ENCODE measurements around the gene DBH.

Gene DBH

DNA sequence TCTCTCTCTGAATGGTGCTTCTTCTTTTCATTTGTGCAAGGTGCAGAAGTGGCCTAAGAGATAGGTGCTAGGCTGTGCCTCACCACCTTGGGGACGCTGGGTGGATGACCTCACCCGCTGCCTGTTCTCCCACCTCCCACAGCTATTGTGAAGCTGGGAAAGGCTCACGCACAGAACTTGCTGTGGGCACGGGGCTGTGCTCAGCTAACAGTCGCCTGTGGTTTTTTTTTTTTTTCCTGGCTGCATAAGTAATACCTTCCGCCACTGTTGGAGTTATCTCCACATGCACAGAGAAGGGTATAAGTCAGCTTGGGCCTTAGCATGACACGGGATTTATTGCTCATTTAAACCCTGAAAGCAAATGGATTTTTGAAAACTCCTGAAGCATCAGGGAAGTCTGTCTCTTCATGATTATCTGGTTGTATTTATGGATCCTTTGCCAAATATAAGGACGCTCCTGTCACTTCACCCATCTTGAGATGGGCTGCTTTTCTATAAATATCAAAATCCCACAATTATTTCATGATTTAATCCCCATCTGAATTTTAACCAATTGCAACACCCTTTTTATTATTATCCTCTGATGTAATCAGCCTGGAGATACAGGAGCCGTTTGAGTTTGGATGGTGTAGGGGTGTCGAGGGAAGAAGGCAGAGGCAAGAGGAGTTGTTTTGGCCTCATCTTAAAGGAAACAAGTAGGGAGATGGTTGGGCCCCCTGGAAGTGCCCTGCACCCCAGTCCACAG, 9.0 kb downstream of the DBH start:
- DNase-seq (ENCODE audit: low read depth): no peak
- no peak overlapping the region for H3K4me3 ChIP-seq (ENCODE audit: control insufficient read depth, low read depth, low read length)
- TF ChIP-seq, protein P1, sequence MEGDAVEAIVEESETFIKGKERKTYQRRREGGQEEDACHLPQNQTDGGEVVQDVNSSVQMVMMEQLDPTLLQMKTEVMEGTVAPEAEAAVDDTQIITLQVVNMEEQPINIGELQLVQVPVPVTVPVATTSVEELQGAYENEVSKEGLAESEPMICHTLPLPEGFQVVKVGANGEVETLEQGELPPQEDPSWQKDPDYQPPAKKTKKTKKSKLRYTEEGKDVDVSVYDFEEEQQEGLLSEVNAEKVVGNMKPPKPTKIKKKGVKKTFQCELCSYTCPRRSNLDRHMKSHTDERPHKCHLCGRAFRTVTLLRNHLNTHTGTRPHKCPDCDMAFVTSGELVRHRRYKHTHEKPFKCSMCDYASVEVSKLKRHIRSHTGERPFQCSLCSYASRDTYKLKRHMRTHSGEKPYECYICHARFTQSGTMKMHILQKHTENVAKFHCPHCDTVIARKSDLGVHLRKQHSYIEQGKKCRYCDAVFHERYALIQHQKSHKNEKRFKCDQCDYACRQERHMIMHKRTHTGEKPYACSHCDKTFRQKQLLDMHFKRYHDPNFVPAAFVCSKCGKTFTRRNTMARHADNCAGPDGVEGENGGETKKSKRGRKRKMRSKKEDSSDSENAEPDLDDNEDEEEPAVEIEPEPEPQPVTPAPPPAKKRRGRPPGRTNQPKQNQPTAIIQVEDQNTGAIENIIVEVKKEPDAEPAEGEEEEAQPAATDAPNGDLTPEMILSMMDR (conservative IDR thresholded peaks at IDR 0.05; ENCODE audit: control insufficient read depth, insufficient read depth, low read depth, low read length): no peak

DNA sequence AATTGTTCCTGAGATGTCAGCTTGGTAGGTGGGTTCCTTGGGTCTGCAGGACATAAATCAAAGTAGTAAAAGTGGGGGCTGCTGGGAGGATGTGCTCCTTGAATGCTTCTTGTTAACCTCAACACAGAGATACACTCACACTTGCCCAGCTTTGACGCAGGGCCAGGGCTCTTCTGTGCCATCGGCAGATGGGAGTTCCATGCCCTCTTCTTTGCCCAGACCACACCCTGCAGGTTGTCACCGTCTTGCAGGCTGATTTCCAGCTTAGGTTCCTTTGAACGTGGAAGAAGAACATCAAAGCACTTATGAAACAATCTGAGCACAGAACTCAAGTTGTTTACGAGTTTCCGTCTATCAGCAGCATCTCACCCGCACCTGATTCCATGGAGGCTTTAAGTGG, 11.0 kb downstream of the DBH start:
- DNase-seq (ENCODE audit: low read depth): no peak
- TF ChIP-seq, protein P1 (conservative IDR thresholded peaks at IDR 0.05; ENCODE audit: control insufficient read depth, insufficient read depth, low read depth, low read length): no peak
- H3K4me3 ChIP-seq (ENCODE audit: control insufficient read depth, low read depth, low read length): no peak overlapping the region

DNA sequence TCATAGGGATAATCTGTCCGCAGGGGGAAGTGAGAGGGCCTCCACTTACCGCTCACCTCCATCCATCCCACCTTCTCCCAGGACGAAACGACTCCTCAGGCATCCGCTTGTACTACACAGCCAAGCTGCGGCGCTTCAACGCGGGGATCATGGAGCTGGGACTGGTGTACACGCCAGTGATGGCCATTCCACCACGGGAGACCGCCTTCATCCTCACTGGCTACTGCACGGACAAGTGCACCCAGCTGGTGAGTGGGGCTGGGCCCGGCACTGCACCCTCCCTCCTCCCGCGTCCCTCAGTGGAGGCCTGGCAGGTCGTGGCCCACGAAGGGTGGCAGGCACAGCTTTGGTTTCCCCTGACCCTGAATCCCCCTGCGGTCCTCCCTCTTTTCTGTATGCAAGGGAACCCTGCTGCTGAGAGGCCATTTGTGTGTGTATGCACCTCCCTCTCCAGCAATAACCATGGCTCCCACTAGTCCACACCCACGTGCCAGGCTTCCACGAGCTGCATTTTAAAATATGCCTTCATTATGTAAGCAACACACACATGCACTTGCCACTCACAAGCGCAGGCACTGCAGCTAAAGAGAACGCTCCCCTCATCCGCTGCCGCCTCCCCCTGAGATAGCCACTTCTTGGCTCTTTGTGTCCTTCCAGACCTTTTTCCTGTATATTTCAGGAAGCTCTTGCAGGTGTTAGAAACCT, 11.8 kb downstream of the DBH start:
- DNase-seq (ENCODE audit: low read depth): no peak
- TF ChIP-seq, protein P1 (conservative IDR thresholded peaks at IDR 0.05; ENCODE audit: control insufficient read depth, insufficient read depth, low read depth, low read length): no peak
- no peak overlapping the region for H3K4me3 ChIP-seq (ENCODE audit: control insufficient read depth, low read depth, low read length)

DNA sequence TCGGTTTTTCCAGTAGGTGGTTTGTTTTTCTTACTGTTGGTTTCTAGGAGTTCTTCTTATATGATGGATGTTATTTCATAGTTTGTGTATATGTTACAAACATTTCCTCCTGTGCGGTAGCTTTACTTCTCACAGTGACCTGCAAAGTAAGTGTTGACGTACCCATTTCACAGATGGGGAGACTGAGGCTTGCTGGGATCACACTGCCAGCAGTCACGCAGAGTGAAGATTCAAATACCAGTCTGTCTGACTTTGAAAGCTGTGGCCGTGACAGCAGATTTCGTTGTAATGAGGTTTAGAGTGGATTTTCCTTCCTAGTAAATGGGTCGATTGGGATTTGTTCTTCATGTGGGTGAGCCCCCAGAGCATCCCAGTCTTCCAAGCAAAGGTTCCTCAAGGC, 13.0 kb downstream of the DBH start:
- TF ChIP-seq, protein P1 (conservative IDR thresholded peaks at IDR 0.05; ENCODE audit: control insufficient read depth, insufficient read depth, low read depth, low read length): no peak
- DNase-seq (ENCODE audit: low read depth): no peak
- H3K4me3 ChIP-seq (ENCODE audit: control insufficient read depth, low read depth, low read length): no peak overlapping the region

DNA sequence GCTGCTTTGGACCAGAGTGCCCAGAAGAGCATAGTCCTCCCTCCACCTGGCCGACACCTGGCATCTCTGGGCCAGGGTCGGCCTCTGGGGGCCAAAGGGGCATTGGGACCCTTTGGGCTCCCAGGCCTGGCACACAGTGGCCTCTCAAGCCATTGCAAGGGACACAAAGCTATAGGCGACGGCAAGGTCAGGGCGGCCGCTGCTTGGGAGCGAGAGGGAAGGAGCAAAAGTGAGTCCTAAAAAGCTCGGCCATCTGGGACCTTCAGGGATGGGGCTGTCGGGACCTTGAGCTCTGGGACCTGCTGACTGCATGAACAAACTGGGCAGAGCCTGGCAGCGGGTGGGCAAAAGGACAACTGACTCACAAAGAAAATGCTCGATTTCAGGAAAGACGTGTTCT, 13.9 kb downstream of the DBH start:
- TF ChIP-seq, protein P1 (conservative IDR thresholded peaks at IDR 0.05; ENCODE audit: control insufficient read depth, insufficient read depth, low read depth, low read length): no peak
- DNase-seq (ENCODE audit: low read depth): no peak
- H3K4me3 ChIP-seq (ENCODE audit: control insufficient read depth, low read depth, low read length): no peak overlapping the region

DNA sequence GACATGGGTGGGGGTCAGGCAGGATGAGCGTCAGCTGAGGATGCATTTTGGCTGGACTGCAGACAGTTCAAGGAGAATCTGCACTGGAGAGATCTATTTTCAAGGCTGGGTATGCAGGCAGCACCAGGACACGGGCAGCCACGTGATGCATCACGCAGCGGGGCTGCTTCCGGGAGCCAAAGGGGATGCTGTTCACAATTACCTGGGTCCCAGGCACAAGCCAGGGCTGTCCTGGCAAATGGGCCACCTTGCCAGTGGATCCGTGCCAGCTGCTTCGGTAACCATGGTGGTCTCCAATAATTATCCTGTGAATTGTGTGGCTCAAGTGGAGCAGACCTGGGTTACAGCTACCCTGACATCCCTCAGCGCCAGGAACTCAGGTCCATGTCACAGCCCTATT, 17.5 kb downstream of the DBH start:
- DNase-seq (ENCODE audit: low read depth): no peak
- no peak overlapping the region for H3K4me3 ChIP-seq (ENCODE audit: control insufficient read depth, low read depth, low read length)
- TF ChIP-seq, protein P1 (conservative IDR thresholded peaks at IDR 0.05; ENCODE audit: control insufficient read depth, insufficient read depth, low read depth, low read length): no peak
